ENCODE results near the gene CEBPA.

Gene CEBPA

DNA sequence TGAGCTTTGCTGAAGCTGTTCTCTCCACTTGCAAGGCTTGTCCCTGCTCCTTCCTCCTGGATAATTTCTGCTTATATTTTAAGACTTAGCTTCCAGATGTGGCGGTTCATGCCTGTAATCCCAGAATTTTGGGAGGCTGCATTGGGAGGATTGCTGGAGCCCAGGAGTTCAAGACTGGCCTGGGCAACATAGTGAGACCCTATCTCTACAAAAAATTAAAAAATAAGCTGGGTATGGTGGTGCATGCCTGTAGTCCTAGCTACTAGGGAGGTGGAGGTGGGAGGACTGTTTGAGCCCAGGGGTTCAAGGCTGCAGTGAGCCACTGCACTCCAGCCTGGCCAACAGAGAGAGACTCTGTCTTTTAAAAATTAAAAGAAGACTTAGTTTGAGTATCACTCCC lies 31.6 kb downstream of the CEBPA start:
- no peak for DNase-seq

GRCh38 chr19:33269016-33269415 lies 33.3 kb downstream of the CEBPA start:
- no peak for DNase-seq

DNA sequence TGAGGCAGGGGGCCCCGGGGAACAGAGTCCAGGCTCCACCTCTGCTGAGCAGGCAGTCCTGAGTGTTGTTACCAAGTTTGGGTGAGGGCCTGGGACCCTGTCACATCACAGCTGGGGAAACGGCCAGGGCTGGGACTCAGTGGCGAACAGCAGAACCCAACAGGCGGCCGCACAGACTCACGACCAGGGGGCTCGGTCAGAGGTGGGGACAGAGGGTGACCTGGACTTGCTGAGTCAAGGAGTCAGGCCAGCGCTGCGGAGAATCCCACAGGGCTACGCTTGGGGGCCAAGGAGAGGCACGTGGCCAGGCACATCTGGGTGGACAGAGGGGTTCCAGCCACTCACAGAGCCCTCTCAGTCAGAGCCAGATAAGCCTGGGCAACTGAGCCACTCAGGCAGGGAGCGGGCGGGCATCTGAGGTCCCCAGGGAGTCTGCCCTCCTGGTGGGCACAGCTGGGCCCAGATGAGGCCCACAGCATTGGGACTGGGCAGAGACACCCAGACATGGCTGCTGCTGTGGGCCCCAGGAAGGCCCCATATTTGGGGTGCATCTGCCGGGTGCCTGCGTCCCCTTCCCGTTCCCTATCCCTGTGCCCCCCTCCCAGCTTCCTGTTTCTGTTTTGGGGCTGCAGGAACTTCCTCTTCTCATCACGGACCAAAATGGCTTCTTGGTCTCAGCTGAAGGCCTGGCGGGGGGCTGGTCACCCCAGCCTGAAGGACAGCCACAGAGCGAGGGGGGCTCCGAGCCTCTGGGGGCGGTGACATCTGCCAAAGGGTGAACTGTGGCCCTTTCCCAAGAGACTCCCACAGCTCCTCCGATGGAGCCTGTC lies 34.0 kb downstream of the CEBPA start:
- DNase-seq: no peak

DNA sequence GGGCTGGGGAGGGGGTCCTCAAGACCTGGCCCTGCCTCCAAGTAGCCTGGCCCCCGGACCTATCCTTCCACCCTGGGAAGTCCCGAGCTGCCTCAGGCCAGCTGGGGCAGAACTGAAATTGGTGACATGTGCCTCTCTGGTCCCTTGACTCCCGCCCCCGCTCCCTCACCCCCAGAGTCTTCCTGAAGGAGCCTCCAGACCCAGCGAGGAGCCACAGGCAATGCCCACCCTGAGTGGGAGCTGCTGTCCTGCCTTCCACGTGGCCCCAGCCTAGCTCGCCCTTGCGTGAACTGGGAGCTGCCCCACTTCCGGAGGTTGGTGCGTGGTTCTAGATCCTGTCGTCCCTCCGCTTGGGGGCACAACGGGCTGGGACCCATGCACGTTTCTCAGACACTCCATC lies 34.6 kb downstream of the CEBPA start:
- no peak for DNase-seq

GRCh38 chr19:33266974-33267484 lies 35.3 kb downstream of the CEBPA start:
- no peak for DNase-seq

GRCh38 chr19:33264881-33265445 lies 37.4 kb downstream of the CEBPA start:
- DNase-seq: no peak

DNA sequence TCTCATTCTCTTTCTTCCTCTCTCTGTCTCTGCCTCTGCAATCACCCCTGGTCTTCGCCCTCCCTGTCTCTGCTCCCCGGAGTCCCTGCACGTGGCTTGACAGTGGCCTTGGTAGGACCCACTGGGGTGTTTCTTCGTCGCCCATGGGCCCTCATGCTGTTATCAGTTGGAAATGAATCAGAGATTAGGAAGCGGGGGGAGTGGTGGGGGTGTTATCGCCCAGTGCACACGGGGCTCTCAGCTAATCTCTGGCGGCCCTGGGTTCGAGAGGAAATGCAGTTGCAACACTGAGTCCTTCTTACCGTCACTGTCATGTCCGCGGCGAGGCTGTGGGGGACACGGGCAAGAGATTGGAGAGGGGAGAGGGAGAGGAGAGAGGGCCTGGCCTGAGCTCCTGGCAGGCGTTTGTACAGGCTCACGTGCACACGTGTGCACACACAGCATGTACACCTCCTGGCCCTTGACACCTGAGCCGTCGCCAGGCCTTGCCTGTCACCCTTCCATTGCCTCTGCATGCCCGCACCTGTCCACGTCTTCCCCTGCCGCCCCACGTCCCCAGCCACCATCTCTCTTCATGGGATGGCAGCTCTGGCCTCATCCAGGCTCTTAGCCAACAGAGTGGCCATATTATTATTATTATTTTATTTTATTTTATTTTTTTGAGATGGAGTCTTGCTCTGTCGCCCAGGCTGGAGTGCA lies 38.9 kb downstream of the CEBPA start:
- DNase-seq: no peak

DNA sequence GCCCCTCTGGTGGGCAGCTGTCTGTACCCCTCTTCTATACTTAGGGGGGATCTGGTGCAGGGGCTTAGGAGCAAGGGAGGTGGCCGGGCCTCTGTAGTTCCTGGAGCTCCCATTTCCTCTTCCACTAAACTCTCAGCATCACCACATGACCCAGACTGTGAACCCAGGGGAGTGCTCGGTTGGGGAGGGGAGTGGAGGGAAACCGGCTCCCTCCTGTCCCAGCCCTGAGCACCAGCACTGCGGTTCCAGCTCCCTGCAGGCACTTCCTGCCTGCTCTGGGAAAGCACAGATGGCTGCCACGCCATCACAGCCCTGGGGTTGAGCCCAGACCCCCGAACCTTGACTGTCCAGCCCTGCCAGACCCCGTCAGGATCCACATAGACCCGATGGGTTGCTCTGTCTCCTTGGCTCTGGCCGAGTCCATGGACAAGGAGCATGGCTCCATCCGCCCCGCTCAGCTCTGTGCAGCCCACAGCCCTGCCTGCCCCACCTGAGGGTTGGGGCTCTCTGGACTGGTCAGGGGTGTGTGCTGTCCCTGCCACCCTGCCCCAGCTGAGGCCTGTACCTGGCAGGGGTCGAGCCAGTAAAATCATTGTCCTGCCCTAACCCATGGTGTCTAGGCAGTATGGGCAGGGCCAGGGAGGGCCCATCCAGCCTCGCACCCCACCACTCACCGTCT lies 40.7 kb downstream of the CEBPA start:
- no peak for DNase-seq

- DNase-seq: no peak
Observed at GRCh38 chr19:33260628-33261418, 41.5 kb downstream of the CEBPA start.

- DNase-seq: no peak
Observed at GRCh38 chr19:33259539-33259938, 42.8 kb downstream of the CEBPA start.

GRCh38 chr19:33257828-33258227 lies 44.5 kb downstream of the CEBPA start:
- no peak for DNase-seq

GRCh38 chr19:33256261-33256660 lies 46.1 kb downstream of the CEBPA start:
- DNase-seq: no peak

- no peak for DNase-seq
Observed at GRCh38 chr19:33255781-33256180, 46.6 kb downstream of the CEBPA start.

- DNase-seq: no peak
Observed at GRCh38 chr19:33254245-33254824, 48.0 kb downstream of the CEBPA start.

DNA sequence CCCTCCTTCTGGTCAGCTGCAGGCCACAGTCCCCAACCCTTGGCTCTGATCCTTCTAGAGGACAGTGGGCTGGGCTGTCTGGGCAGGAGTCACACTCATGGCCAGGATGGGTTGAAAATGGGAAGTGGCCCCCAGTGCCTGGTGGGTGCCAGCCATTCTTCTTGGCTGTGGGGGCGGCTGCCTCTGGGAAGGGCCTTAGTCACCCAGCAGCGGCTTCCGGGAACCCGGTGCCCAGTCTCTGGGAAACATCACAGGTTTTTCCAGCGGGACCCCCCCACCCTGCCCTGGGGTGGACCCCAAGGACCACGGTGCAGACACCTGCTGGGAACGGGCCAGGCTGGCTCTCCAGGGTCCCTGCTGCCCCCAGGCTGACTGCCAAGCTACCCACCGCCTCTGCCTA lies 49.4 kb downstream of the CEBPA start:
- DNase-seq: no peak

DNA sequence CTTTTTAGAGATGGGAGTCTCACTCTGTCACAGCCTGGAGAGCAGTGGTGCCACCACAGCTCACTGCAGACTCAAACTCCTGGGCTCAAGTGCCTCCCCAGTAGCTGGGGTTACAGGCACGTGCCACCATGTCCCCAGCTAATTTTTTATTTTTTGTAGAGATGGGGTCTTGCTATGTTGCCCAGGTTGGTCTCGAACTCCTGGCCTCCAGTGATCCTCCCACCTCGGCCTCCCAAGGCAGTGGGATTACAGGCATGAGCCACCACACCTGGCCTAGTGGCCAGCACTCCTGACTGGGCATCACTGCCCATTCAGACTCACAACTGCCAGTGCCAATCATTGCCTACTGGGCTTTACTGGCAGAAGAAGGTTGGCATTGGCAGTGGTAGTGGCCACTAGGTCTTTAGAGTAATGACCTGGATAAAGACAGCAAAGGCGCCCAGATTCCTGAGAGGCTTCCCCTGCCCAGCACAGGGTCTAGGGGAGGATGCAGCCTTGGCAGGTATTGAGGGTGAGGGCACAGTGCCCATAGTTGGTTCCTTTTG lies 49.8 kb downstream of the CEBPA start:
- no peak for DNase-seq

- DNase-seq: no peak
Observed at GRCh38 chr19:33251526-33252090, 50.7 kb downstream of the CEBPA start.

DNA sequence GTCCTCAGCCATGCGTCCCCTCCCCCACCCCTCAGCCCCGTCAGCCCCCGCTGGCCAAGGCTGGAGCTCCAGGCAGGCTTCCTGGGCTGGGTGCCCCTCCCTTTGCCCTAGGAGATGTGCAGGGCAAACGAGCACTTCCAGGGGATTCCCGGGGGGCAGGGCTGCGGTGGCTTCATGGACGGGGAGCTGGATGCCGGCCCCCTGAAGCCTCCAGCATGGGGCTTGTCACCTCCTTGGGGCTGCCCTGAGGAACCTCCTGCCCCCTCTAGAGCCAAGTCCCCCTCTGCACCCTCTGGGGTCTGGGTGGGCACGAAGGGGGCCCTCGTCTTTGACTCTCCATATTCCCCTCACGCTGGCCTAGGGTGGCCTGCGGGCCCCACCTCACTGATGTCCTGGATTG lies 51.3 kb downstream of the CEBPA start:
- no peak for DNase-seq

- DNase-seq: no peak
Observed at GRCh38 chr19:33250500-33250899, 51.8 kb downstream of the CEBPA start.
